GM12878 (cell line): ENCODE results near the gene KTI12. TPM values are rescaled to one million over a fixed set of nuclear protein-coding genes. Genes with fewer than 3 reads are reported as not detected.
"Not testable (repeated sequence)": the region's sequence is repeated elsewhere in the genome, so short reads cannot be mapped to it uniquely, and the experiment has no call there.

Experiments
- ATAC-seq: fragments of 200-7000 bp; cut with Tn5 transposase; 3 replicates; pipeline ENCODE4 v1.9.1; 2020; ENCODE audit warnings: mild to moderate bottlenecking, moderate library complexity
- BruUV-seq: library from RNA; stranded (reverse); fragments of 400-500 nt; replicated peaks from 2 replicates; lab custom pipeline; 2021; lab: Mats Ljungman, UMichigan
- CTCF ChIA-PET: fragments of 300-600 bp; sonication (Branson Sonifier 250); formaldehyde crosslinking; extraction: SDS; loops from one replicate; lab custom pipeline; 2021; ENCODE audit warnings: inconsistent platforms; lab: Yijun Ruan, JAX
- POLR2A ChIA-PET: fragments of 350-600 bp; formaldehyde crosslinking; extraction: SDS; loops from one replicate; lab custom pipeline; 2021; ENCODE audit warnings: inconsistent platforms; lab: Charles Lee
- RAD21 ChIA-PET: fragments of 300-600 bp; sonication (Branson Sonifier 250); formaldehyde crosslinking; loops from one replicate; lab custom pipeline; 2023; ENCODE audit warnings: antibody characterized with exemption; ENCODE audit not compliant: unreplicated experiment; lab: Charles Lee
- SMC1A ChIA-PET: fragments of 300-600 bp; sonication (Branson Sonifier 250); formaldehyde crosslinking; loops from one replicate; lab custom pipeline; 2023; ENCODE audit not compliant: unreplicated experiment, uncharacterized antibody; lab: Charles Lee
- DNase-seq: peaks from one replicate; pipeline ENCODE4 v3.0.0-alpha.2; 2011; ENCODE audit warnings: low read depth, low spot score
- FAIRE-seq: peaks from 3 replicates; lab custom pipeline; 2011; peaks lifted over from hg19 to GRCh38; lab: Jason Lieb, UNC
- H2AFZ ChIP-seq: 2 replicates; pipeline ENCODE4 v1.6.0; 2011; ENCODE audit warnings: low read depth, low read length, control low read depth; ENCODE audit not compliant: control insufficient read depth
- H3K27ac ChIP-seq: 2 replicates; pipeline ENCODE4 v1.5.1; 2011; ENCODE audit warnings: control low read depth; ENCODE audit not compliant: control insufficient read depth, insufficient read depth
- H3K27me3 ChIP-seq, 2 experiments: replicated peaks in 1 of 2; 2 replicates each; pipeline versions ENCODE4 v1.6.0 to v1.6.1; 2011; ENCODE audit warnings: low read length in 1 of 2; ENCODE audit not compliant: control insufficient read depth in 2 of 2, insufficient read depth in 2 of 2
- H3K36me3 ChIP-seq, 2 experiments: 2 replicates each; pipeline ENCODE4 v1.5.1; 2011; ENCODE audit warnings: low read length in 1 of 2; ENCODE audit not compliant: control insufficient read depth in 2 of 2, insufficient read depth in 2 of 2
- H3K4me1 ChIP-seq: 2 replicates; pipeline ENCODE4 v1.6.1; 2011; ENCODE audit warnings: mild to moderate bottlenecking, low read length, moderate library complexity, mixed read lengths; ENCODE audit not compliant: control insufficient read depth, insufficient read depth
- H3K4me2 ChIP-seq: 2 replicates; pipeline ENCODE4 v1.6.0; 2011; ENCODE audit warnings: control low read depth; ENCODE audit not compliant: control insufficient read depth, insufficient read depth
- H3K4me3 ChIP-seq: fragments of 200-600 bp; sonication (generic); 2 replicates; pipeline ENCODE4 v1.5.1; 2016
- H3K79me2 ChIP-seq: 2 replicates; pipeline ENCODE4 v1.6.0; 2011; ENCODE audit warnings: low read length; ENCODE audit not compliant: control insufficient read depth, insufficient read depth
- H3K9ac ChIP-seq: 2 replicates; pipeline ENCODE4 v1.8.0; 2011; ENCODE audit warnings: low read length, control low read depth, mixed read lengths; ENCODE audit not compliant: control insufficient read depth, insufficient read depth
- H3K9me3 ChIP-seq: replicated peaks from 3 replicates; pipeline ENCODE4 v1.5.1; 2011; ENCODE audit warnings: mild to moderate bottlenecking, low read length; ENCODE audit not compliant: control insufficient read depth, insufficient read depth
- H4K20me1 ChIP-seq: 2 replicates; pipeline ENCODE4 v1.6.0; 2011; ENCODE audit not compliant: control insufficient read depth, insufficient read depth
- HCFC1 ChIP-seq: fragments of 150-350 bp; IDR thresholded peaks from 2 replicates; pipeline ENCODE4 v1.6.1; 2014; ENCODE audit warnings: low read length
- NR2C1 ChIP-seq: fragments of 450-650 bp; IDR thresholded peaks from 2 replicates; pipeline ENCODE4 v1.6.1; 2017; ENCODE audit warnings: antibody characterized with exemption, mild to moderate bottlenecking, moderate library complexity
- POLR2AphosphoS5 ChIP-seq: IDR thresholded peaks from 2 replicates; pipeline ENCODE4 v1.6.1; 2011; ENCODE audit warnings: mild to moderate bottlenecking, low read length, inconsistent platforms
- WGBS: methylation state at CpG from one replicate; pipeline ENCODE4 v1.1.6; 2016; ENCODE audit warnings: low lambda C conversion rate; ENCODE audit not compliant: insufficient replicate concordance, insufficient coverage; ENCODE audit errors: missing lambda C conversion rate; 5-methylcytosine and 5-hydroxymethylcytosine counted together
- in situ Hi-C: fragments of 300-500 bp; cut with MboI; formaldehyde crosslinking; loops from 9 replicates; pipeline ENCODE4 v1.14.3; 2018; ENCODE audit warnings: mixed read lengths
- intact Hi-C: fragments of 100-400 bp; cut with micrococcal nuclease; formaldehyde crosslinking; loops from one replicate; pipeline ENCODE4 v1.14.2; 2022; ENCODE audit not compliant: unreplicated experiment
- polyA plus RNA-seq, 11 experiments: library from polyadenylated mRNA; depleted of rRNA in 4 of 11; unstranded in 6 of 11; stranded (reverse) in 5 of 11; fragments of >200 nt; fragmentation: Nextera tagmentation in 4 of 11; fragmentation: Illumina TruSeq in 1 of 11; extraction: Ambion mirVana in 4 of 11; extraction: Trizol in 1 of 11; gene quantifications; 1 replicate in 1 of 11; 2 replicates in 10 of 11; pipeline versions ENCODE4 v1.2.1 to v1.2.3, GENCODE V29; 2011 to 2016; ENCODE audit warnings: inconsistent platforms in 2 of 11, missing spikeins in 2 of 11, low read depth in 1 of 11
- total RNA-seq, 4 experiments: library from RNA; depleted of rRNA in 3 of 4; stranded (reverse); fragments of >200 nt in 3 of 4; fragmentation: Illumina TruSeq in 1 of 4; extraction: Trizol in 1 of 4; gene quantifications; 2 replicates each; pipeline versions ENCODE4 v1.2.1 to v1.2.3, GENCODE V29; 2013 to 2021
- TF ChIP-seq, protein P1 (sequence below): fragments of 450-650 bp; formaldehyde crosslinking; IDR thresholded peaks from 2 replicates; pipeline ENCODE4 v1.5.0; 2022; ENCODE audit warnings: mild to moderate bottlenecking, missing genetic modification characterization
- TF ChIP-seq, protein P2 (sequence below): fragments of 450-650 bp; IDR thresholded peaks from 2 replicates; pipeline ENCODE4 v1.6.1; 2017; ENCODE audit warnings: mild to moderate bottlenecking
- TF ChIP-seq, protein P3 (sequence below): fragments of 450-650 bp; IDR thresholded peaks from 2 replicates; pipeline ENCODE4 v1.6.1; 2014; ENCODE audit warnings: mild to moderate bottlenecking
- TF ChIP-seq, protein P4 (sequence below): IDR thresholded peaks from 2 replicates; pipeline ENCODE4 v1.6.1; 2012; ENCODE audit warnings: low read depth, low read length, improper control_type of control experiment

The KTI12 gene
- total and polyA plus RNA-seq, 10 of the 15 experiments (the other 5 are each of a cell fraction or from before 2014, with no cell fraction given), result 2.7 to 32.4 (median 17.6) TPM

DNA sequence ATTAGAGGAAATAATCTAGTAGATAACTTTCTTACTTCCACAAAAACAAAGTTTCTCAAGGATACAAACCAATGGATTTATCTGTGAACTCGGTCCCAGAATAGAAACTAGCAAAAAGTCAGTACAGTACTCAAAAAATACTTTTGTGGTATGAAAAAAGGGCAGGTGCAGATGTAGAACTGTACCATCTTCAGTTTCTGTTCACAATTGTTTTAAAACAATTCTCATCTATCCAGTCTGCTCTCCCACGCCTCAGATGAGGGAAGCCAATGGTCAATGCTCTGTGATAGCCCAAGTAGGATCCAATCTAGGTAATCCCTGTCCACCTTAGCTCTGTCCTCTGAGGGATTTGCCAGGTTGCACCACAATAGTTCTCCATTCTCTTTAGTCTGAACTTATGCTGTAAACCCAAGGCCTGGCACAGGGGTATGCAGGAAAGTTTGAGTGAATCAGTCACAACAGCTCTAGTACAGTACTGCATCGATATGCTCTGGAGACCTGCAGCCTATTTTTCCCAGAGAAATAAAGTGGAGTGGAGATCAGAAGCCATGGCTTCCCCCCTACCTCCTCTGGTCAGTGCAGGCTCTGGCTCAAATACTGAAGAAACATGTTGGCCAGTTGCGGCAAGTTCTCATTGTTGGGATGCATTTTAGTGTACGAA is 1.4 kb downstream of the KTI12 start (continued):
- TF ChIP-seq, protein P1, sequence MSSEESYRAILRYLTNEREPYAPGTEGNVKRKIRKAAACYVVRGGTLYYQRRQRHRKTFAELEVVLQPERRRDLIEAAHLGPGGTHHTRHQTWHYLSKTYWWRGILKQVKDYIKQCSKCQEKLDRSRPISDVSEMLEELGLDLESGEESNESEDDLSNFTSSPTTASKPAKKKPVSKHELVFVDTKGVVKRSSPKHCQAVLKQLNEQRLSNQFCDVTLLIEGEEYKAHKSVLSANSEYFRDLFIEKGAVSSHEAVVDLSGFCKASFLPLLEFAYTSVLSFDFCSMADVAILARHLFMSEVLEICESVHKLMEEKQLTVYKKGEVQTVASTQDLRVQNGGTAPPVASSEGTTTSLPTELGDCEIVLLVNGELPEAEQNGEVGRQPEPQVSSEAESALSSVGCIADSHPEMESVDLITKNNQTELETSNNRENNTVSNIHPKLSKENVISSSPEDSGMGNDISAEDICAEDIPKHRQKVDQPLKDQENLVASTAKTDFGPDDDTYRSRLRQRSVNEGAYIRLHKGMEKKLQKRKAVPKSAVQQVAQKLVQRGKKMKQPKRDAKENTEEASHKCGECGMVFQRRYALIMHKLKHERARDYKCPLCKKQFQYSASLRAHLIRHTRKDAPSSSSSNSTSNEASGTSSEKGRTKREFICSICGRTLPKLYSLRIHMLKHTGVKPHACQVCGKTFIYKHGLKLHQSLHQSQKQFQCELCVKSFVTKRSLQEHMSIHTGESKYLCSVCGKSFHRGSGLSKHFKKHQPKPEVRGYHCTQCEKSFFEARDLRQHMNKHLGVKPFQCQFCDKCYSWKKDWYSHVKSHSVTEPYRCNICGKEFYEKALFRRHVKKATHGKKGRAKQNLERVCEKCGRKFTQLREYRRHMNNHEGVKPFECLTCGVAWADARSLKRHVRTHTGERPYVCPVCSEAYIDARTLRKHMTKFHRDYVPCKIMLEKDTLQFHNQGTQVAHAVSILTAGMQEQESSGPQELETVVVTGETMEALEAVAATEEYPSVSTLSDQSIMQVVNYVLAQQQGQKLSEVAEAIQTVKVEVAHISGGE (CRISPR knock-in tag), result no peak
- no peak for TF ChIP-seq NR2C1
- no peak for TF ChIP-seq HCFC1
- TF ChIP-seq, protein P2, sequence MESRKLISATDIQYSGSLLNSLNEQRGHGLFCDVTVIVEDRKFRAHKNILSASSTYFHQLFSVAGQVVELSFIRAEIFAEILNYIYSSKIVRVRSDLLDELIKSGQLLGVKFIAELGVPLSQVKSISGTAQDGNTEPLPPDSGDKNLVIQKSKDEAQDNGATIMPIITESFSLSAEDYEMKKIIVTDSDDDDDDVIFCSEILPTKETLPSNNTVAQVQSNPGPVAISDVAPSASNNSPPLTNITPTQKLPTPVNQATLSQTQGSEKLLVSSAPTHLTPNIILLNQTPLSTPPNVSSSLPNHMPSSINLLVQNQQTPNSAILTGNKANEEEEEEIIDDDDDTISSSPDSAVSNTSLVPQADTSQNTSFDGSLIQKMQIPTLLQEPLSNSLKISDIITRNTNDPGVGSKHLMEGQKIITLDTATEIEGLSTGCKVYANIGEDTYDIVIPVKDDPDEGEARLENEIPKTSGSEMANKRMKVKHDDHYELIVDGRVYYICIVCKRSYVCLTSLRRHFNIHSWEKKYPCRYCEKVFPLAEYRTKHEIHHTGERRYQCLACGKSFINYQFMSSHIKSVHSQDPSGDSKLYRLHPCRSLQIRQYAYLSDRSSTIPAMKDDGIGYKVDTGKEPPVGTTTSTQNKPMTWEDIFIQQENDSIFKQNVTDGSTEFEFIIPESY, result no peak
- TF ChIP-seq POLR2AphosphoS5, result no peak
- TF ChIP-seq, protein P3, sequence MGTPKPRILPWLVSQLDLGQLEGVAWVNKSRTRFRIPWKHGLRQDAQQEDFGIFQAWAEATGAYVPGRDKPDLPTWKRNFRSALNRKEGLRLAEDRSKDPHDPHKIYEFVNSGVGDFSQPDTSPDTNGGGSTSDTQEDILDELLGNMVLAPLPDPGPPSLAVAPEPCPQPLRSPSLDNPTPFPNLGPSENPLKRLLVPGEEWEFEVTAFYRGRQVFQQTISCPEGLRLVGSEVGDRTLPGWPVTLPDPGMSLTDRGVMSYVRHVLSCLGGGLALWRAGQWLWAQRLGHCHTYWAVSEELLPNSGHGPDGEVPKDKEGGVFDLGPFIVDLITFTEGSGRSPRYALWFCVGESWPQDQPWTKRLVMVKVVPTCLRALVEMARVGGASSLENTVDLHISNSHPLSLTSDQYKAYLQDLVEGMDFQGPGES, result no peak
- TF ChIP-seq, protein P4, sequence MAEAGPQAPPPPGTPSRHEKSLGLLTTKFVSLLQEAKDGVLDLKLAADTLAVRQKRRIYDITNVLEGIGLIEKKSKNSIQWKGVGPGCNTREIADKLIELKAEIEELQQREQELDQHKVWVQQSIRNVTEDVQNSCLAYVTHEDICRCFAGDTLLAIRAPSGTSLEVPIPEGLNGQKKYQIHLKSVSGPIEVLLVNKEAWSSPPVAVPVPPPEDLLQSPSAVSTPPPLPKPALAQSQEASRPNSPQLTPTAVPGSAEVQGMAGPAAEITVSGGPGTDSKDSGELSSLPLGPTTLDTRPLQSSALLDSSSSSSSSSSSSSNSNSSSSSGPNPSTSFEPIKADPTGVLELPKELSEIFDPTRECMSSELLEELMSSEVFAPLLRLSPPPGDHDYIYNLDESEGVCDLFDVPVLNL, result no peak

DNA sequence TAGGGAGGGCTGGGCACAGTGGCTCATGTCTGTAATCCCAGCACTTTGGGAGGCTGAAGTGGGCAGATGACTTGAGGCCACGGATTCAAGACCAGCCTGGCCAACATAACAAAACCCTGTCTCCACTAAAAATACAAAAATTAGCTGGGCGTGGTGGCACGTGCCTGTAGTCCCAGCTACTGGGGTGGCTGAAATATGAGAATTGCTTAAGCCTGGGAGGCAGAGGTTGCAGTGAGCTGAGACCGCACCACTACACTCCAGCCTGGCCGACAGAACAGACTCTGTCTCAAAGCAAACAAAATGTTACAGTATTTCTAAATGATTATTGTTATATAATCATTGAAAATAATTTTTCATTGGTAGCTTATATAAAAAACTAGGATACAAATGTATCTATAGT is 4.8 kb downstream of the KTI12 start:
- H3K4me3 ChIP-seq, FAIRE-seq, H3K27me3 ChIP-seq, intact Hi-C loops, H3K4me2 ChIP-seq, H3K9ac ChIP-seq, ATAC-seq, H3K4me1 ChIP-seq, H3K9me3 ChIP-seq, H4K20me1 ChIP-seq, DNase-seq, H3K27ac ChIP-seq, in situ Hi-C loops, H2AFZ ChIP-seq, BruUV-seq: not testable (repeated sequence)
- SMC1A ChIA-PET, result interaction anchor here (0.8 to 2.3 kb wide), 2 partner anchors 24 to 25 kb away, joined by 3 to 5 read pairs; no protein-coding TSS in a partner anchor
- CTCF ChIA-PET, result interaction anchor here (1.3 to 1.8 kb wide), 3 partner anchors 16 to 268 kb away, joined by 3 to 4 read pairs (median 4); no protein-coding TSS in a partner anchor
- RAD21 ChIA-PET, result interaction anchor here (1.3 kb wide), 1 partner anchor 31 kb away, joined by 3 read pairs; no protein-coding TSS in a partner anchor
- Histone ChIP-seq H3K79me2 (peaks cover 39% of the 10 kb centered on the region), H3K36me3 (peaks cover 0 to 12% of the 10 kb centered on the region in 2 experiments; a peak in 3 of 4 replicates)
- 95% methylated on average over 5 of the region's 5 CpGs for WGBS
- POLR2A ChIA-PET, result interaction anchor here (0.5 to 1.2 kb wide), 4 partner anchors 8 to 34 kb away, joined by 3 read pairs; no protein-coding TSS in a partner anchor
